ENCODE measurements around the gene CACNA2D3. TPM values are rescaled to one million over a fixed set of nuclear protein-coding genes. Genes with fewer than 3 reads are reported as not detected.

Gene CACNA2D3
- total RNA-seq, 6 experiments from 2014 or later: 0.14 to 0.23 (median 0.19) TPM; not detected in 2

GRCh38 chr3:55060896-55061719 is 938.8 kb downstream of the CACNA2D3 start:
- Mint-ChIP-seq H3K36me3 (ENCODE audit: low read depth) (no peaks in the 10 kb centered on the region), H3K4me3 (no peak overlapping the region), H3K4me1 (ENCODE audit: low read depth) (peaks cover 26% of the 10 kb centered on the region), H3K27ac (peak overlapping the region; percentile 11), H3K27me3 (ENCODE audit: insufficient read depth) (no peaks in the 10 kb centered on the region; the same call in 1 of the 2 replicates), H3K9me3 (no peaks in the 10 kb centered on the region)
- TF ChIP-seq CTCF (IDR thresholded peaks at IDR 0.05): no peak
- no peak for DNase-seq

GRCh38 chr3:55061720-55062034 is 939.3 kb downstream of the CACNA2D3 start:
- no peak for TF ChIP-seq CTCF (IDR thresholded peaks at IDR 0.05)
- no peak for DNase-seq
- no peaks in the 10 kb centered on the region for H3K9me3 Mint-ChIP-seq
- H3K27me3 Mint-ChIP-seq (ENCODE audit: insufficient read depth): no peaks in the 10 kb centered on the region; the same call in 1 of the 2 replicates
- no peak overlapping the region for H3K4me3 Mint-ChIP-seq
- no peak overlapping the region for H3K27ac Mint-ChIP-seq
- peaks cover 29% of the 10 kb centered on the region for H3K4me1 Mint-ChIP-seq (ENCODE audit: low read depth)
- H3K36me3 Mint-ChIP-seq (ENCODE audit: low read depth): no peaks in the 10 kb centered on the region

- Mint-ChIP-seq H3K36me3 (ENCODE audit: low read depth) (no peaks in the 10 kb centered on the region), H3K4me3 (no peak overlapping the region), H3K9me3 (no peaks in the 10 kb centered on the region), H3K4me1 (ENCODE audit: low read depth) (peaks cover 25% of the 10 kb centered on the region), H3K27ac (no peak overlapping the region), H3K27me3 (ENCODE audit: insufficient read depth) (peaks cover 2% of the 10 kb centered on the region; the same call in 1 of the 2 replicates)
- no peak for DNase-seq
- no peak for TF ChIP-seq CTCF (IDR thresholded peaks at IDR 0.05)
These were observed 941.8 kb downstream of the CACNA2D3 start for GRCh38 chr3:55064164-55064563.

GRCh38 chr3:55065331-55065730 is 943.0 kb downstream of the CACNA2D3 start:
- Mint-ChIP-seq H3K27ac (no peak overlapping the region), H3K4me3 (no peak overlapping the region)
- no peak for TF ChIP-seq CTCF (IDR thresholded peaks at IDR 0.05)

GRCh38 chr3:55066551-55067047 is 944.2 kb downstream of the CACNA2D3 start:
- no peaks in the 10 kb centered on the region for H3K9me3 Mint-ChIP-seq
- no peak overlapping the region for H3K4me3 Mint-ChIP-seq
- no peaks in the 10 kb centered on the region for H3K36me3 Mint-ChIP-seq (ENCODE audit: low read depth)
- no peak overlapping the region for H3K27ac Mint-ChIP-seq
- no peak for TF ChIP-seq CTCF (IDR thresholded peaks at IDR 0.05)
- peaks cover 7% of the 10 kb centered on the region for H3K4me1 Mint-ChIP-seq (ENCODE audit: low read depth)
- H3K27me3 Mint-ChIP-seq (ENCODE audit: insufficient read depth): peaks cover 2% of the 10 kb centered on the region; the same call in 1 of the 2 replicates
- DNase-seq: no peak

More at GRCh38 chr3:55065331-55065730, 943.0 kb downstream of the CACNA2D3 start:
- Mint-ChIP-seq H3K36me3 (ENCODE audit: low read depth) (no peaks in the 10 kb centered on the region), H3K4me1 (ENCODE audit: low read depth) (peaks cover 16% of the 10 kb centered on the region), H3K27me3 (ENCODE audit: insufficient read depth) (peaks cover 2% of the 10 kb centered on the region; the same call in 1 of the 2 replicates), H3K9me3 (no peaks in the 10 kb centered on the region)
- no peak for DNase-seq
